HG02852 (cell line): ENCODE data around the gene LTO1.
"Not testable (repeated sequence)": the region's sequence is repeated elsewhere in the genome, so short reads cannot be mapped to it uniquely, and the experiment has no call there.

Experiments
- ATAC-seq: cut with Tn5 transposase; IDR thresholded peaks from one replicate; pipeline ENCODE4 v1.9.1; 2021; ENCODE audit warnings: mild to moderate bottlenecking, moderate library complexity; ENCODE audit not compliant: unreplicated experiment

LTO1 gene

DNA sequence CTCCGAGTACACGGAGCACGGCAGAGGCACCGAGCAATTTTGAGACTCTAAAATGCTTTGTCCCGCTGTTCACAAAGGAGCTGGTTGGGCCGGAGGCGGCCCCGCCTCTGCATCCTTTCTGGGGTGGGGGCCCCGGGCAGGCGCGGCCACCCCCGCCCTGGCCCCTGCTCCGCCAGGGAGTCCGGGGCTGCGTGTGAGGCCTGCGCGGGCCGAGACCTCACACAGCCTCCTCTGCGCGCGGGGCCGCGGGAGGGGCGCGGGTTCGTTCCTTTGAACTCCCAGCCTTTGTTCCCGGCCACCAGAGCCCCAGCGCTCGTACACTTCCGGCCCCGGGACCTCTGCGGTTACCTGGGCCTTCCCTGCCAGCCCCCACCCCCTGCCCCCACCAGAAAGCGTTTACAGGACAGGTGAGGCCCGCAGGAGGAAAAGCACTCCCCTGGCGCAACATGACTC, 27.1 kb upstream of the LTO1 start:
- no peak for ATAC-seq

DNA sequence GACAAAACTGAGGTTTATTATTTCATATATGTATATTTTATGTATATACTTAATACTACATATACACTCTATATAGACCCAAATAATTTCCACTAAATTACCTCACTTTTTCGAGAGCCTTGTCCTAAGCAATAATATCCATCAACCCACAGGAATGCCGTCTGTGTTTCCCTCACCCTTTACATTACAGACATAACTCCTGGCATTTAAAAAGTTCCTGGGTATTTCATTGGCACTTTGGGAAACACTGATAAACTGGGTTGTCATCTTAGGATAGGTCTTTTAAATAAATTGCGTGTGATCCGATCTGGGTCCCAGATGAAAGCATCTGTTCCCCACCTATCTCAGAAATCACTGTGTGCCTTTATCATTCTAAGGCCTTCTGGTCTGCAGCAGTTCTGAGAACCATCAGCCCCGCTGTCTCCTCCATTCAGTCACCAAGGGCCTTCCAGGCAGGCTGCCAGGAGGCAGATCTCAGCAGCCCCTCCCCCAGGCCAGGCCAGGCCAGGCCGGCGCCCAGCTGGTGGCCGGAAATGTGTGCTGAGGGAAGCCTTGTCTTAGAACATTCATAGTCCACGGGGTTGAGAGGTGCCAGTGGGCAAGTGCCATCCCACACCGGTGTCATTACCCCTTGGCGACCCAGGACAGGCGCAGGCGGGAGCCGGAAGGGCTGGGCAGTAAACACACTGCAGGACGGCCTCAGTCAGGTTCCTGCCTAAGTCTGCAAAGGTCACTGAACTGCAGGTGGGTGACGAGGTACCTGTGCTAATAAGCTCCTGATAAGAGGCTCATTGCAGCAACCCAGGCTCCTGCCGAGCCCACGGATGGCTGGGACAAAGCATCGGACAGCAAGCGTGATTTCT, 25.4 kb upstream of the LTO1 start:
- ATAC-seq: no peak

DNA sequence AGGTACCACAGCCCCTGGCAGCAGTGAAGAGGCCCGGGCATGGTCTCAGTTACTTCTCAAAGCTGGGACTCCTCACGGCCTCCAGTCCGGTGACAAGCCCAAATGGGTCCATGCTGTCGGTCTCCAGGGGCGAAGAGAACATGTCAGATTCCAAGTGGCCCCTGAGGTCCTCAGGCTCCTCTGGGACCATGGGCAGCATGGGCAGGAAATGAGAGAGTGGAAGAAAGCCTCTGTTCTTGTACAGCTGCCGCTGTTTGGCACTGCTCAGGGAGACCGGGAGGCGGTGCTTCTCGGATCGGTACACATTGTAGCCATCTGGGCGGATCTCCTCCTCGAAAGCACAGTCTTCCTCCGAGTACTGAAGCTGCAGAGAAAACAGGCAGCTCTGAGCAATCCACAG, 24.1 kb upstream of the LTO1 start:
- no peak for ATAC-seq

DNA sequence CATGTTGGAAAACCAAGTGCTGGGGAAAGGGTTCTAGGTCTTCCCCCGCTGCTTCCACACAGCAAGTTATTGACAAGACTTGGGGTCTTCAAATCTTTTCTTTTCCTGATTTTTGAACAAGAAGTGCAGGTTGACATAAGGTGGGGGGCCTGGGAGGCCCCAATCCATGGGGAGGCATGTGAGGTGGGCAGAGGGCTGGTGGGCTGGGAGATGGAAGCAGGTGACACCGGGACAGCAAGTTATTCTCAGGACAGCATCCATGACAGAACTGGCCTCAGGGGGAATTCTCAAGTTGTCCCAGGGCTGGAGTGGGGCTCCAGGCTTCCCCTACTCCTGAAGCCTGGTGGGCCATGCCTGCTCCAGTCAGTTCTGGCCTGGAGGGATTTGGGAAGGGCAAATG, 23.2 kb upstream of the LTO1 start:
- no peak for ATAC-seq

DNA sequence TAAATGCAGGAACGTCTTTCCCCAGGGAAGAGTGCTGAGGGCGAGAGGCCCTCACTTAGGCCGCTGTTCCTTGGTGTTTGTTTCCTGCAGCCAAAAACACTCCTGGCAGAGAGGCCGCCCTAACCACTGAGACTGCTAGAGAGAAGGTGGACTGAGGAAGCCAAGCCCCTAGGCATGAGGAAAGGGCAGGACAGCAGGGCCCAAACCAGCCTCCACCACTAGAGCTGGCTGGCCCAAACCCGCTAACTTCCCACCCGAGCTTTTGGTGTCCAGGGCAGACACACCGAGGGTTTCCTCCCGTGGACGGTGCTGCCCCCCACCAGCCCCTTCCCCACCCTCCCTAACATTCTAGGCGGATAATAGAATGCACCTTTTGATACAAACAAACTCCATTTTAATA, 22.7 kb upstream of the LTO1 start:
- ATAC-seq: no peak

DNA sequence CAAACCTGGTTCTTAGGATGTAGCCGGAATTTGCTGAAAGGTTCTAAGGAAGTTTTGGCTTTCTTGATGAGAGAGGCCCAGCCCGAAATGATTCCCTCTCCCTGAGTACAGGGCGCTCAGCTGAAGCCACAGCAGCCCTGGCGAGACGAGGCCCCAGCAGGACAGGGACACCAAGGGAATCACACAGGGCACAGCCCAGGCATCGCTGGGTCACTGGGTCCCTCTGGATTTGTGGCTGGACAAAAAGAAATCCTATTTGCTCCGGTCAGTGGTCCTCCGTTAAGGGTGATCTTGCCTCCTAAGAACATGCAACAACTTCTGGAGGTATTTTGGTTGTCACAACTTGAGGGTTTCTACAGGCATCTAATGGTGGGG, 22.3 kb upstream of the LTO1 start:
- ATAC-seq: no peak

DNA sequence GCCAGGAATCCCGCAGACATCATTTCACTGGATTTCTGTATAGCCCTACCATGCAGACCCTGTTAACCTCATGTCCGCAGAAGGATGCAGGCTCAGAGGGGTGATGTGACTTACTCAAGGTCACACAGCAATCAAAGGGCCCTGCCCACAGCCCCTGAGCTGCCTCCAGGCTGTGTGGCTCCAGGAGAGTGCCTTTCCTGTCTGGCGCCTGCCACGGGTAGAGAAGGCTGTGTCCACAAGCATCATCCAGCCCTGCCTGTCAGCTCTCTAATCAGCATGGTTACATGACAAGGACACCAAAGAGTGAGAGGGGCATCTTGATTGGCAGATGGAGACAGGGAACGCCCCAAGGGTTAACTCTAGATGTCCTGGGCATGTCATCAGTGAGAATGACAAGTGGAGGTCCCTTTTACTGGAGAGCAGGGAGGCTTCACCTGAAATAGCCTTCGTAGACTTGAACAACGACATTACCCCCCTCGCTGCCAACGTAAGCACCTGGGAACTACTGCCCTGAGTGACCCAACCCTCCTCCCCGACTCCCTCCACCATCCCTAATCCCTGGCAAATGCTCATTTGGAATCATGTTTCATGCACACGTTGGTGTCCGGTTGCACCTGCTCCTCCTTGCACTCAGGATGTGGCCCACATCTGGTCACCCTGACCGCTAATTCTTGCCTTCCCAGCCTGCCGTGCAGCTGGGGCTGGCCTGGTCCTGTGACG, 21.8 kb upstream of the LTO1 start:
- no peak for ATAC-seq

DNA sequence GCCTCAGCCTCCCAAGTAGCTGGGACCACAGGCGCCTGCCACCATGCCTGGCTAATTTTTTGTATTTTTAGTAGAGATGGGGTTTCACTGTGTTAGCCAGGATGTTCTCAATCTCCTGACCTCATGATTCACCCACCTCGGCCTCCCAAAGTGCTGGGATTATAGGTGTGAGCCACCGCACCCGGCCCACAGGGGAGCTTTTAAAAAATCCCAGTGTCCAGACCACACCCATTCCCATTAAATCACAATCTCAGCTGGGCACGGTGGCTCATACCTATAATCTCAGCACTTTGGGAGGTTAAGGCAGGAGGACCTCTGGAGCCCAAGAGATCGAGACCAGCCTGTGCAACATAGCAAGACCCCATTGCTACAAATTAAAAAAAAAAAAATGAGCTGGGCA, 20.8 kb upstream of the LTO1 start:
- not testable (repeated sequence) for ATAC-seq

DNA sequence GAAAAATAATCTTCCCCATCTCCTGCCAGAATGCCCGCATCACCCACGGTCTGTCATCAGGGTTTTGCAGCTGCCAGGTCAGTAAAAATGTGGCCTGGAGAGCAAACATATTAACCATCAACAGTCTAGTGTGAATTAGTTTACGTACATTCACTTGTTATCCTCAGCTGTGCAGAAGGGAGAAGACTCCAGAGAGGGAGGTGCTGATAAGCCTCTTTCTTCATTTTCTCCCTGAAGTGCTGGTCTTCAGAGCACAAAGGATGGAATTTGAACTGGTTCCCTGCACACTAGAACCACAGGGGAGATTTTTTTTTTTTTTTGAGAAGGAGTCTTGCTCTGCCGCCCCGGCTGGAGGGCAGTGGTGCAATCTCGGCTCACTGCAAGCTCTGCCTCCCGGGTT, 20.4 kb upstream of the LTO1 start:
- no peak for ATAC-seq

DNA sequence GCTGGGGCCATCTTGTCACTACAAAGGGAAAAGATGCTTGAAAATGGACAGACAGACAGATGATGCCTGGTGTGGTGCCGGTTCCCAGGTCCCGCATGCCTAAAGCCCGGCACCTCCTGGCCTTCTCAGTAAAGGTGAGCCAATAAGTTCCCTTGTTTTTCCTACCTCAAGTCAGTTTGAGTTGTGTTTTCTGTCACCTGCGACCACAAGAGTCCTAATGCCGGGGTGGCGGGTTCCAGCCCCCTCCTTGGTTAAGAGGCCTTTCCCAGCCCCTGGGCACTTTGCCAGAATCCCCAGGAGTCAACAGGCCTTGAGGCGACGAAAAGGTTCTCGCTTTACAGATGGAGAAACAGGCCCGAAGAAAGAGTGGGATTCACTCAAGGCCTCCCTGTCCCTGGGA, 19.6 kb upstream of the LTO1 start:
- ATAC-seq: no peak

DNA sequence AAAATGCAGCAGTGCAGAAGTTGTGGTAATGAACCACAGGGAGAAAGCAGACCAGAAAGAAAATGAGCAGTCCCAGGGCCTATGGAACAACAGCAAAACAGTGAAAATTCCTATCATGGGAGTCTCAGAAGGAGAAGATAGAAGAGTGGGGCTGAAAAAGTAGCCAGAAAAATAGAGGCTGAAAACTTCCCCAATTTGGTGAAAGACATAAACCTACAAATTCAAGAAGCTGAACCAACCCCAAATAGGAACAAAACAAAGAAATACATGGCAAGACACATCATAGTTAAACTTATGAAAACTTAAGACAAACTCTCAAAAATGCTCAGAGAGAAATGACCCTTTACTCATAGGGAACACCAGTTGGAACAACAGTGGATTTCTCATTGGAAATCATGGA, 17.3 kb upstream of the LTO1 start:
- ATAC-seq: no peak

DNA sequence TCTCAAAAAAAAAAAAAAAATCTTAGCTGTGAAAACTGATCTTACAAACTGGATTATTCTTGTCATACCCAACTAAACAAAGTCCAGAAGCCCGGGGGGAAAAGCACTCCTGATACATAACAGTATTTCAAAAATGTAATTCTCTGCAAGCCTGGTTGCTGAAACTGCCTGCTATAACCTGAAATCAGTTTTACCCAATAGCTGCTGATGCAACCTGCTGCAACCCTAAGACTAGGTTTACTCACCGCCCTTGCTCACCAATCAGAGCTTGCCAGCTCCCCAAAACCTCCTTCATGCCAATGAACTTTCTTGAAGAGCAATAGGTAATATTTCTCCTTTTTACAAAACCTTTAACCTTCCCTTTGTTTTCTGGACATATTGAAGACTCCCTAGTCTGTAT, 16.3 kb upstream of the LTO1 start:
- ATAC-seq: no peak

DNA sequence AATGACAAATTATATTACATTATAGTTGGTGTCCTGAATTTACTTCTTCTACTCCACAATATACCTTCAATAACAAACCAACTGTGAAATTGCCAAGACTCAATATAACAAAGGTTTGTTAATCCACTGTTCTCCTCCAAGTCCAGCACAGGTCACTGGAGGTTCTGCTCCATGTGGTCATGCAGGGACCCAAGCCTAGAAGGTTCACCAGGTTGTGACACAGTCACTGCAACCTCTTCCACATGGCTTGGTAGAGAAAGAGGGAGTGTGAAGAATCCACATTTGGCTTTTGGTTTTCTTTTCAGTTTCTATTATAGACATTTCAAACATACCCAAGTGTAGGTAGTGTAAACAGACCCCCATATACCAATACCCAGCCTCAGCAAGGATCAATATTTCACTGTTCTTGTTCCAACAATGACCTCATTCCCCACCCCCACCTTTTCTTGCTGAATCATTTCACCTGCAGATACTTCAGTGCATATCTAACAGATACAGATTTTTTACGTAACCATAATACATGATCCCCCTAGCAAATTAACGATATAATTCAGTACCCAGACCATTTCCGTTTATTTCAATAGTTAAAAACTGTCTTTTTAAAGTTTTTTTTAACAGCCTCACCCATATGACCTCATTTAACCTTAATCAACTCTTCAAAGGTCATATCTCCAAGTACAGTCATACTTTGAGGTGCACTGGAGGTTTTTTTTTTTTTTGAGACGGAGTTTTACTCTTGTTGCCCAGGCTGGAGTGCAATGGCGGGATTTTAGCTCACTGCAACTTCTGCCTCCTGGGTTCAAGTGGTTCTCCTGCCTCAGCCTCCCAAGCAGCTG, 14.5 kb upstream of the LTO1 start:
- ATAC-seq: no peak

DNA sequence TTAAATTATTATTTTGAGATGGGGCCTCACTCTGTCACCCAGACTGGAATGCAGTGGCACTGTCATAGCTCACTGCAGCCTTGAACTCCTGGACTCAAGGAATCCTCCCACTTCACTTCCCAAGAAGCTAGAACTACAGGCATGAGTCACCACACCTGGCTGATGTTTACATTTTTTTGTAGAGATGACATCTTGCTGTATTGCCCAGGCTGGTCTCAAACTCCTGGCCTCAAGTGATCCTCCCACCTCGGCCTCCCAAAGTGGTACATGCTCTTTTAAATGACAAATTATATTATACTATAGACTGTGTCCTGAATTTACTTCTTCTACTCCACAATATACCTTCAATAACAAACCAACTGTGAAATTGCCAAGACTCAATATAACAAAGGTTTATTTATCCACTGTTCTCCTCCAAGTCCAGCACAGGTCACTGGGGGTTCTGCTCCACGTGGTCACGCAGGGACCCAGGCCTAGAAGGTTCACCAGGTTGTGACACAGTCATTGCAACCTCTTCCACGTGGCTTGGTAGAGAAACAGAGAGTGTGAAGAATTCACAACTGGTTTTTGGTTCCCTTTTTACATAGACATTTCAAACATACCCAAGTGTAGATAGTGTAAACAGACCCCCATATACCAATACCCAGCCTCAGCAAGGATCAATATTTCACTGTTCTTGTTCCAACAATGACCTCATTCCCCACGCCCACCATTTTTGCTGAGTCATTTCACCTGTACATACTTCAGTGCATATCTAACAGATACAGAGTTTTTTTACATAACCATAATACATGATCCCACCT, 13.0 kb upstream of the LTO1 start:
- not testable (repeated sequence) for ATAC-seq

DNA sequence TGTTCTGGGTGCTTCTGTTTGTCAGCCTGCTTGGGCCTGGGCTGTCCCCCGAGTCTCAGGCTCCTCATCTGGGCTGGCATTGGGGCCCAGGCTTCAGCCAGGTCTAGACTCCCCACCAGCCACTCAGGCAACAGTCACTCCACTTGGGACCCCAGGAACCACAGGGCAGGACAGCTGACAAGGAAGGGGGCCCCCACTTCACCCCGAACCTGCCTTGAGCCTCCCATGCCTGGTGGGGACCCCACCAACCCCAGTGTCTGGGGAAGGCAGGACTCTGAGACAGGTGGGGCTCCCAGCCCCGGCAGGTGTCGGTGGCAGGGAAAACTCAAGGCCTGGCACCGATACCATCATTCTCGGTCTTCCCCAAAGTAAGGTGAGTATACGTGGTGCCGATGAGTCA, 11.7 kb upstream of the LTO1 start:
- no peak for ATAC-seq

DNA sequence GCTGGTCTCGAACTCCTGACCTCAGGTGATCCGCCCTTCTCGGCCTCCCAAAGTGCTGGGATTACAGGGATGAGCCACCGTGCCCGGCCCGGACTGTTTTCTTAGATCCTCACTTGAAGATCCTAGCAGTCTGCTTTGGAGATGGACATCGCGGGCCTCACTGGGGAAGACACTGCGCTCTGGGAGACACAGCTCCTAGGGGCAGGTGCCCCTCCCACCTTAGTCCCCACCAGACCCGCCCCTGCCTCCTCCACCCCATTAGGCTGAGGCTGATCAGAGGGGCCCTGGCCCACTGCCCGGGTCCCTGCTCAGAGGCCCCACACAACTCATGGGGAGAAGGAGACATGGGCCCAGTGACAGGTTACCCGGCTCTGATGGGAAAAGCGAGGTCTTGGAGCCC, 11.3 kb upstream of the LTO1 start:
- ATAC-seq: no peak

DNA sequence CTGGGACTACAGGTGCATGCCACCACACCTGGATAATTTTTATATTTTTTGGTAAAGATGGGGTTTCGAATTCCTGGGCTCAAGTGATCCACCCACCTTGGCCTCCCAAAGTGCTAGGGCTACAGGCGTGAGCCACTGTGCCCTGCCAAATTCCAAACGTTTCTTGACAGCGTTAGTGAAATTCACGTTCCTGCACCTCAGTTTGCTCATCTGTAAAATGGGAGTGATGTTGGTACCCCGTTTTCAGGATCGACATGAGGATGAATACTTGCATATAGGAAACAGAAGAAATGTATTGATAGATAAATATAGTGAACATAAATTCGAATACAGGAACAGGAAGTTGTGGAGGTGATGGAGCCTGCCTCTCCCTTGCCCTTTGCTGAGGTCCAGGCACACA, 10.2 kb upstream of the LTO1 start:
- no peak for ATAC-seq

DNA sequence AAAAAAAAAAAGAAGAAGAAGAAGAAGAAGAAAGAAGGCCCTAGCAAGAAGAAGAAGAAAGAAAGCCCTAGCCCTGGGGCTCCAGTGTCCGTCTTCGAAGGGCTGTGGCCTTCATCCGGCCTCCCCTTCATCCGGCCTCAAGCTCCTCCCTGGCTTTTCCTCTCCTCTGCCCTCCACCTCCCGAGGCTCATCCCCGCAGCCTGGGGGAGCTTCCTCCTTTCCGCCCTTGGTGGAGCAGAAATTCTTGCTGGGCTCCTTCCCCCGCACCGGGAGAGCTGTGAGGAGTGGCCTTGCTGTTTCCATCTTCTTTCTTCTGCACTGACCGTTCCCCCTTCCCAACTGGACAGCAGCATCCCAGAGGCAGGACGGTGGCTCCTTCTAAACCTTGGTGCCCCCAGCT, 9.5 kb upstream of the LTO1 start:
- no peak for ATAC-seq

DNA sequence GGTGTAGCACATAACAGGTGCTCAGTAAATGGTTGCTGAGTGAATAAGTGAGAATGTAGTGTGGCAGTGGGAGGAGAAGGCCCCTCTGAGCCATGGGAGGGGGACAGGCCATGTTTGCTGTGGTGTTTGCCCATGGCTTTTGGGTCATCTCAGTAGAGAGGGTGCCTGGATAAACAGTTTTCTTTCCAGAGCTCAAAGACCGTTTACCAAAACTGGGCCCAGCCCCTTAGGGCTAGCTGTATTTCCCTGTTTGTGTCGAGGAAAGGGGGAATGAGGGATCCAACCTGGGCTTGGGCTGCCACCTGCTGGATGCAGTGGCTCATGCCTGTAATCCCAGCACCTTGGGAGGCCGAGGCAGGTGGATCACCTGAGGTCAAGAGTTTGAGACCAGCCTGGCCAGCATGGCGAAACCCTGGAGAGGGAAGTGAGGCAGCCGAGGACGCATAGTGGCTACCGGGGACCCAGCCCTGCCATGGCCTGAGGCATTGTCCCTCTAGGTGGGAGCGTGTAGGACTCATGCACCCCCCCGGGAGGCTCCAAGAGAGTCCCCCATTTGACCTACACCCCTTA, 8.7 kb upstream of the LTO1 start:
- ATAC-seq: no peak

DNA sequence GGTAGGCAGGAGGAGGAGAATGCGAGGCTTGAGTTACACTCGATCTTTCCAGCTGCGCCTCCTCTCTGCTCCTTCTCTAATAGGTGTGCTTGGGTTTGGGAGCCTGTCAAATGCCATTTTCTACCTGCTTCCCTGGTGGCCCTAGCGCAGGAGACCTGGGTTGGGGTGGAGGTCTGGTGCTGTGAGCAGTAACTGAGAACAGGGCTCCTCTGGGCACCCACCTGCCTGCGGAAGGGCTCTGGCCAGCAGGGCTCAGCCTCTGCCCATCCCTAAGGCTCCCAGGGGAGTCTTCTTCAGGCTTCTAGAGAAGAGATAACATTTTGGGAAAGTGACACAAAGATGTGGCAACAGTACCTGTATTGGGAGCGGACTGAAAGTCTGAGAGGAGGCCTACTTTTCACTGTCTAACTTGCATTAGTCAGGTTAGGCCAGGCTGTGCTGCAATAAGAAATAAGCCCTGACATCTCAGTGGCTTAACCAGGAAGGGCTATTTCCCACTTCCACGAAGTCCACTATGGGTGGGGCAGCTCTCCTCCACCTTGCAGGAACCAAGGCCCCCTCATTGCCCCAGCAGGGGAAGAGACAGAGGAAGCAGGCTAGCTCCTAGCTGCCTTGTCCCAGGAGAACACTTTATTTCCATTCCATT, 7.7 kb upstream of the LTO1 start:
- ATAC-seq: no peak
